Fibroblast of the aortic adventitia (primary cell): ENCODE results near the gene TTC39A. TPM values are rescaled to one million over a fixed set of nuclear protein-coding genes. Genes with fewer than 3 reads are reported as not detected.

Source experiments
- DNase-seq: peaks from one replicate; pipeline ENCODE4 v3.0.0-alpha.2; 2010; ENCODE audit warnings: low read depth
- H3K4me3 ChIP-seq: 2 replicates; pipeline ENCODE4 v1.5.1; 2011; ENCODE audit warnings: low read depth, mild to moderate bottlenecking, control low read depth, low read length, moderate library complexity
- total RNA-seq: library from RNA; depleted of rRNA; stranded (reverse); fragments of >200 nt; gene quantifications from 2 replicates; pipeline ENCODE4 v1.2.3, GENCODE V29; 2012; ENCODE audit warnings: low replicate concordance
- TF ChIP-seq, protein P1 (sequence below): IDR thresholded peaks from 2 replicates; pipeline ENCODE4 v1.5.1; 2011; ENCODE audit warnings: mild to moderate bottlenecking, low read length, control low read depth, inconsistent platforms; ENCODE audit not compliant: insufficient read depth

TTC39A gene
- total RNA-seq, 1 donor, result 2.0 TPM

DNA sequence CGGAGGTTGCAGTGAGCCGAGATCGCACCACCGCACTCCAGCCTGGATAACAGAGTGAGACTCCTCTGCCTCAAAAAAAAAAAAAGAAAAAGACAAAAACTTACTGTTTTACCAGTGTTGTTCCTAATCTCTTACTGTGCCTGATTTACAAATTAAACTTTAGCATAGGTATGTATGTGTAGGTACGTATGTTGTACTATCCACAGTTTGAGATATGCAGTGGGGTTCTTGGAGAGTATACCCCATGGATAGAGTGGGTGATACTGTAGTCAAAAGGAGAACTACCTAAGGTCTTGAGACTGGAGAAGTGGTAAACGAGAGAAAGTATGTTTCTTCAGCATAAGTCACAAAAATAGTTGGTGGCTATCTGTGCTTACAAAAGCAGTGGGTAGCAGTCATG is 55.7 kb downstream of the TTC39A start:
- H3K4me3 ChIP-seq, result no peak overlapping the region
- DNase-seq, result no peak
- TF ChIP-seq, protein P1, sequence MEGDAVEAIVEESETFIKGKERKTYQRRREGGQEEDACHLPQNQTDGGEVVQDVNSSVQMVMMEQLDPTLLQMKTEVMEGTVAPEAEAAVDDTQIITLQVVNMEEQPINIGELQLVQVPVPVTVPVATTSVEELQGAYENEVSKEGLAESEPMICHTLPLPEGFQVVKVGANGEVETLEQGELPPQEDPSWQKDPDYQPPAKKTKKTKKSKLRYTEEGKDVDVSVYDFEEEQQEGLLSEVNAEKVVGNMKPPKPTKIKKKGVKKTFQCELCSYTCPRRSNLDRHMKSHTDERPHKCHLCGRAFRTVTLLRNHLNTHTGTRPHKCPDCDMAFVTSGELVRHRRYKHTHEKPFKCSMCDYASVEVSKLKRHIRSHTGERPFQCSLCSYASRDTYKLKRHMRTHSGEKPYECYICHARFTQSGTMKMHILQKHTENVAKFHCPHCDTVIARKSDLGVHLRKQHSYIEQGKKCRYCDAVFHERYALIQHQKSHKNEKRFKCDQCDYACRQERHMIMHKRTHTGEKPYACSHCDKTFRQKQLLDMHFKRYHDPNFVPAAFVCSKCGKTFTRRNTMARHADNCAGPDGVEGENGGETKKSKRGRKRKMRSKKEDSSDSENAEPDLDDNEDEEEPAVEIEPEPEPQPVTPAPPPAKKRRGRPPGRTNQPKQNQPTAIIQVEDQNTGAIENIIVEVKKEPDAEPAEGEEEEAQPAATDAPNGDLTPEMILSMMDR, result no peak

- no peak overlapping the region for H3K4me3 ChIP-seq
- no peak for DNase-seq
- TF ChIP-seq, protein P1, result no peak
Observed at GRCh38 chr1:51272916-51273315, 57.4 kb downstream of the TTC39A start.

GRCh38 chr1:51270751-51271150 is 59.6 kb downstream of the TTC39A start:
- TF ChIP-seq, protein P1, result no peak
- no peak overlapping the region for H3K4me3 ChIP-seq
- peak; percentile 49 for DNase-seq

GRCh38 chr1:51268634-51269033 is 61.7 kb downstream of the TTC39A start:
- no peak overlapping the region for H3K4me3 ChIP-seq
- TF ChIP-seq, protein P1, result no peak
- DNase-seq, result peak; percentile 62

GRCh38 chr1:51266791-51267190 is 63.6 kb downstream of the TTC39A start:
- TF ChIP-seq, protein P1, result no peak
- H3K4me3 ChIP-seq, result no peak overlapping the region
- no peak for DNase-seq

DNA sequence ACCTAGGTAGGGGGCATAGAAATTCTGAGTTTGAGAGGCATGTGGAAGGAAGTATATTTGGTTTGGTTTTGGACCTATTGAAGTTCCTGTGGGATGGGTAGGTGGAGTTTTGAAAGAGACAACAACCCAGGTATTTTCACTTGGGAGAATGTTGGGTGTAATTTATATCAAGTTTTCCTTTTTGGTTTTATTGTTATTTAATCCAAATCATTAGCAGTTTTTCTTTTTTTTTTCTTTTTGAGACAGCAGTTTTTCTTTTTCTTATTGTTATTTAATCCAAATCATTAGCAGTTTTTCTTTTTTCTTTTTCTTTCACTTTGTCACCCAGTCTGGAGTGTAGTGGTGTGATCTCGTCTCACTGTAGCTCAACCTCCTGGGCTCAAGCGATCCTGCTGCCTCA is 64.2 kb downstream of the TTC39A start:
- TF ChIP-seq, protein P1, result no peak
- DNase-seq, result no peak
- H3K4me3 ChIP-seq, result no peak overlapping the region

DNA sequence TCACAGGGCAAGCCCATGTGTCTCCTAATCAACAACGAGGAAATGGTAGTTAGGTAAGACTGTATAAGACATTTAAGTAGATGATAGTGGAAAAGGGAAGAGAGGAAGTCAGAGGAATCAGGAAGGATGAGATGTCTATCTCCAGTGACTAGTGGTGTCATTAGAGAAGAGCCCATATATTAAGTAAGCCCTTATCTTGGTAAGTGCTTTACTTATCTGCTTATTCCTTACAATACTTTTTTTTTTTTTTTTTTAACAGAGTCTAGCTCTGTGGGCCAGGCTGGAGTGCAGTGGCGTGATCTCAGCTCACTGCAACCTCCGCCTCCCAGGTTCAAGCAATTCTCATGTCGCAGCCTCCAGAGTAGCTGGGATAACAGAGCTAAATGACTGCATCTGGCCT is 64.7 kb downstream of the TTC39A start:
- no peak for DNase-seq
- H3K4me3 ChIP-seq, result no peak overlapping the region
- TF ChIP-seq, protein P1, result no peak
